Hematopoietic multipotent progenitor cell treated with erythropoietin and hydrocortisone succinate and interleukin-3 and kit ligand, for 17 days (in vitro differentiated cells): ENCODE results near the gene PATL2.
"Not testable (repeated sequence)": the region's sequence is repeated elsewhere in the genome, so short reads cannot be mapped to it uniquely, and the experiment has no call there.

Source experiments
- DNase-seq: peaks from one replicate; pipeline ENCODE4 v3.0.0-alpha.2; 2015; ENCODE audit warnings: low spot score

The PATL2 gene

GRCh38 chr15:44647036-44647435 is 64.1 kb downstream of the PATL2 start:
- no peak for DNase-seq

DNA sequence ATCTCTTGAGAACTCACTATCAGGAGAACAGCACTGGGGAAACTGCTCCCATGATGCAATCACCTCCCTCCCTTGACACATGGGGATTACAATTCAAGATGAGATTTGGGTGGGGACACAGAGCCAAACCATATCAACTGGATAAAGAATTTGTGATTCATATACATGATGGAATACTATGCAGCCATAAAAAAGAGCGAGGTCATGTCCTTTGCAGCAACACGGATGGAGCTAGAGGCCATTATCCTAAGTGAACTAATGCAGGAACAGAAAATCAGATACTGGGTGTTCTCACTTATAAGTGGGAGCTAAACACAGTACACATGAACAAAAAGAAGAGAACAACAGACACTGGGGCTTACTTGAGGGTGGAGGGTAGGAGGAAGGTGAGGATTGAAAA is 64.7 kb downstream of the PATL2 start:
- DNase-seq, result no peak

- DNase-seq, result no peak
These were observed 69.5 kb downstream of the PATL2 start for GRCh38 chr15:44641651-44642050.

DNA sequence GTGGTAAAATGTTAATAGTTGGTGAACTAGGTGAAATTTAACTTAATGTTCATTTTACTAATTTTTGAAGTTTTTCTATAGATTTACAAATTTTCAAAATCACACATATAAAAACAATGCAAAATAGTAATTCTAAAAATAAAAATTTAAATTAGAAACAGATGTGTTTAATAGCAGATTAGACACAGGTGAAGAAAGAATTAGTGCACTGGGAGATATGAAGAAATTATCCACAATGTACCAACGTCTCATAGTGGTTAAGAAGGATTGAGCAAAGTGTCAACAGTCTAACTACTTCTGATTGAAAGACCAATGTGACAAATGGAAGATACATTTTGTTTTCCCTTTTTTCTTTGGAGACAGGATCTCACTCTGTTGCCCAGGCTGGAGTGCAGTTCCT is 74.1 kb downstream of the PATL2 start:
- no peak for DNase-seq

DNA sequence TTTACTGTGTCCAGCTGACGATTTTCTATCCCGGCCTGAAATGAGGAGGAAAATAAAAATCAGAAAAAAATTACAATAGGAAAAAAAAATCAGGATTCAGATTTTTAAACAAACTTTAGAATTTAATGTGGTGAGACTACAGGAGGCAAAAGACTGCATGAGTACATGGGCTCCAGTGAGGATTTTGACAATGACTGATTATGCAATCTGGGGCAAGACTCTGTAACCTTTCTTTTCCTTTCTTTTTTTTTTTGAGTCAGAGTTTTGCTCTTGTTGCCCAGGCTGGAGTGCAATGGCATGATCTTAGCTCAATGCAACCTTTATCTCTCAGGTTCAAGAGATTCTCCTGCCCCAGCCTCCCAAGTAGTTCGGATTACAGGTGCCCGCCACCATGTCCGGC is 77.5 kb downstream of the PATL2 start:
- DNase-seq, result no peak

DNA sequence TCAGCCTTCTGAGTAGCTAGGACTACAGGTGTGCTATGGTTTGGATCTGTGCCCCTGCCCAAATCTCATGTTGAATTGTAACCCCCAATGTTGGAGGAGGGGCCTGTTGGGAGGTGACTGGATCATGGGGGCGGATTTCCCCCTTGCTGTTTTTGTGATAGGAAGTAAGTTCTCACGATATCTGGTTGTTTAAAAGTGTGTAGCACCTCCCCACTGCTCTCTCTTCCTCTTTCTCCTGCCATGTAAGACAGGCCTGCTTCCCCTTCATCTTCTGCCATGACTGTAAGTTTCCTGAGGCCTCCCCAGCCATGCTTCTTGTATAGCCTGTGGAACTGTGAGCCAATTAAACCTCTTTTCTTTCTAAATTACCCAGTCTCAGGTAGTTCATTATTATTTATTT is 85.8 kb downstream of the PATL2 start:
- not testable (repeated sequence) for DNase-seq

DNA sequence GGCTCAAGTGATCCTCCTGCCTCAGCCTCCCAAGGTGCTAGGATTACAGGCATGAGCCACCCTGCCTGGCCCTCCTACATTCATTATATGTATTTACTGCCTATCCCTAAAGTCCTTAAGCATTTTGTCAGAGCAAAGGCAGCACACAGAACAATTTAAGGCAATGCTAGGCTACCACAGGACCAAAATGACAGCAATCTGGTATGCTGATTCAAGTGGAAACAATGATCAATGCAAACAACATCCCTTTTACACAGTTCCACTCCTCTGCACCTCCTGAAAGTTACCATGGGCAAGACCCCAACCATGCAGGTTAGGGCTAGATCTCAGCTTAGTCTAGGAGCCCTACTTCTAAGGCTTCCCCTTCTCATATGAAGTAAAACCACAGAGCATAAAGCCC is 87.9 kb downstream of the PATL2 start:
- no peak for DNase-seq

GRCh38 chr15:44620081-44620480 is 91.0 kb downstream of the PATL2 start:
- DNase-seq, result no peak

DNA sequence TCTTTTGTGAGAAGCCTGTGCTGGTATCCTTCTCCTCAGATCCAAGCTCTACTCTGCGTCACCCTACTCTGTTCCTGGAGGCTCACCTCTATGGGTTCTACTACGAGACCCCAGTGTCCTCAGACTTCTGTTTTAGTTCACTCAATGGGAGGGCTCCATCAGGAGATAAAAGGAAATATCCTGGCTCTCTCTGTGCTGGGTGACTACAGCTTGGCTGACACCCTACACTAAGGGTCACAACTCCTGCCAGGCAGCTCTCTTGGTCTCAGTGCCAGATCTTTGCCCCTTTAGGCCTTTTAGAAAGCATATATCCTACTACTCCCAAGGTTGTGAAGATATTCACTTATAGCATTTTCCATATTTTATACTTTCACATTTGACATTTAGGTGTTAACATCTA is 94.1 kb downstream of the PATL2 start:
- no peak for DNase-seq
